ENCODE data around the gene IGHMBP2. TPM values are rescaled to one million over a fixed set of nuclear protein-coding genes. Genes with fewer than 3 reads are reported as not detected.
A peak's percentile ranks its signal among the peaks of the same experiment; 100 is the strongest.
"Not testable (repeated sequence)": the region's sequence is repeated elsewhere in the genome, so short reads cannot be mapped to it uniquely, and the experiment has no call there.

IGHMBP2 gene
- 1 to 10 TPM; 8.5 to 8.8 TPM for total RNA-seq

- Histone ChIP-seq H3K36me3 (peaks cover 26% of the 10 kb centered on the region), H3K4me3 (peak within 1 kb of the TSS; percentile 83 to 89), H3K27ac (peak within 1 kb of the TSS; percentile 82 to 87), H3K4me1 (peaks cover 0 to 35% of the 10 kb centered on the region in 2 donors), H3K27me3 (no peaks in the 10 kb centered on the region), H3K9me3 (no peaks in the 10 kb centered on the region)
- peak; percentile 88 for DNase-seq (ENCODE audit: low spot score)
- peak in 1 of 2 donors; percentile 13 for TF ChIP-seq CTCF (IDR thresholded peaks at IDR 0.05)
Measured at GRCh38 chr11:68903288-68904247, at the start of gene IGHMBP2, which contains the start of gene MRPL21. TSS of gene IGHMBP2 (plus strand) at chr11:68903891. CDS start at chr11:68903953, 62 bp downstream. TSS of gene MRPL21 (minus strand) at chr11:68903832. CDS start at chr11:68903810, 22 bp downstream.

- H3K4me3 ChIP-seq, result peak overlapping the region; percentile 31 to 51
- H3K27me3 ChIP-seq, result no peaks in the 10 kb centered on the region
- DNase-seq (ENCODE audit: low spot score), result no peak
- H3K36me3 ChIP-seq, result no peaks in the 10 kb centered on the region
- H3K4me1 ChIP-seq, result peaks cover 0 to 18% of the 10 kb centered on the region in 2 donors
- no peaks in the 10 kb centered on the region for H3K9me3 ChIP-seq
- H3K27ac ChIP-seq, result no peak overlapping the region
- no peak for TF ChIP-seq CTCF (IDR thresholded peaks at IDR 0.05)
Measured at GRCh38 chr11:68854273-68854958, 49.3 kb upstream of the IGHMBP2 start.

- H3K4me1 ChIP-seq, result peaks cover 0 to 18% of the 10 kb centered on the region in 2 donors
- DNase-seq (ENCODE audit: low spot score), result no peak
- no peaks in the 10 kb centered on the region for H3K9me3 ChIP-seq
- H3K27ac ChIP-seq, result peak overlapping the region; percentile 23 to 51
- peak overlapping the region; percentile 31 to 51 for H3K4me3 ChIP-seq
- no peaks in the 10 kb centered on the region for H3K36me3 ChIP-seq
- no peaks in the 10 kb centered on the region for H3K27me3 ChIP-seq
- no peak for TF ChIP-seq CTCF (IDR thresholded peaks at IDR 0.05)
Measured at GRCh38 chr11:68855205-68855981, 48.3 kb upstream of the IGHMBP2 start.

- not testable (repeated sequence) for H3K27me3 ChIP-seq; H3K36me3 ChIP-seq; DNase-seq (ENCODE audit: low spot score); H3K4me3 ChIP-seq; H3K9me3 ChIP-seq
- H3K27ac ChIP-seq, result peak overlapping the region in 1 of 2 donors; percentile 23
- H3K4me1 ChIP-seq, result peaks cover 0 to 18% of the 10 kb centered on the region in 2 donors
Measured at GRCh38 chr11:68856425-68857030, 47.2 kb upstream of the IGHMBP2 start.

GRCh38 chr11:68857037-68857586, 46.6 kb upstream of the IGHMBP2 start:
- Histone ChIP-seq H3K27ac (no peak overlapping the region), H3K4me3 (no peak overlapping the region), H3K4me1 (peaks cover 0 to 18% of the 10 kb centered on the region in 2 donors), H3K9me3 (no peaks in the 10 kb centered on the region), H3K36me3 (no peaks in the 10 kb centered on the region), H3K27me3 (no peaks in the 10 kb centered on the region)
- DNase-seq (ENCODE audit: low spot score), result no peak
- no peak for TF ChIP-seq CTCF (IDR thresholded peaks at IDR 0.05)

Data from right atrium auricular region (tissue), 2 donors.